ENCODE data around the gene DGKG. TPM values are rescaled to one million over a fixed set of nuclear protein-coding genes. Genes with fewer than 3 reads are reported as not detected.

DGKG gene
- polyA plus RNA-seq, 3 donors, result 4.2 to 9.2 (median 4.3) TPM

DNA sequence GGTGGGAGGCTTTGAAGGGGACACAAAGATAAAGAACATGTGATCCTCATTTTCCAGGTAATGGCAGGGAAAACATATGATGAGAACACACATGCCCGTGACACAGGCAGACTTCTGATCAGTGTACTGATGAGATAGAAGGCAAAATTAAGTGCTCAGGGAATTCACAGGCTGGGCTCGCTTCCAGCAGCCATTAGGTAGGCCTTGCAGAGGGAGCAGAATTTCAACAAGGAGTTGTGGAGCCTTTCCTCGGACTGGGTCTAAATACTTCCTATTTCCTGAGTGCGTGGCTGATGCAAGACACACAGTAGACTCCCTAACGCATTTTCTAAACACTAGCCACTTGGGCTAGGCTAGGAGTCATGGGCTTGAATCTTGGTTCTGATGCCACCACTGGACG is 179.2 kb downstream of the DGKG start:
- Histone ChIP-seq H3K27me3 (ENCODE audit: control insufficient read depth in 2 of 2, insufficient read depth in 2 of 2, low read length in 2 of 2) (no peaks in the 10 kb centered on the region), H3K79me2 (ENCODE audit: insufficient read depth, low read length) (no peaks in the 10 kb centered on the region), H3K36me3 (replicated peaks in 1 of 2; ENCODE audit: control insufficient read depth in 1 of 2, insufficient read depth in 2 of 2, low read length in 2 of 2) (peaks cover 57 to 67% of the 10 kb centered on the region in 2 donors), H3K9me3 (replicated peaks in 1 of 2; ENCODE audit: control insufficient read depth in 1 of 2, insufficient read depth in 1 of 2, low read length in 2 of 2) (no peaks in the 10 kb centered on the region), H3K9ac (ENCODE audit: insufficient read depth, low read length, poor library complexity, severe bottlenecking) (no peak overlapping the region), H4K20me1 (ENCODE audit: insufficient read depth, low read length) (no peaks in the 10 kb centered on the region), H2AFZ (ENCODE audit: insufficient read depth, low read depth, low read length, poor library complexity, severe bottlenecking) (no peak overlapping the region), H3K4me1 (ENCODE audit: control insufficient read depth in 1 of 2, insufficient read depth in 2 of 2, low read length in 2 of 2) (peaks cover 40 to 44% of the 10 kb centered on the region in 2 donors), H3K27ac (ENCODE audit: low read depth in 1 of 2, low read length in 2 of 2) (no peak overlapping the region), H3K4me3 (replicated peaks in 1 of 3; ENCODE audit: low read depth in 2 of 3, low read length in 3 of 3) (no peak overlapping the region), H3K4me2 (replicated peaks; ENCODE audit: extremely low read depth, low read length, poor library complexity, severe bottlenecking) (no peak overlapping the region)
- peaks cover 0 to 2% (median 0%) of the 10 kb centered on the region in 3 donors for H3K27me3 Mint-ChIP-seq (ENCODE audit: low read depth in 3 of 3)
- intact Hi-C loops (cut with micrococcal nuclease), result no loop called here
- H3K4me1 Mint-ChIP-seq, result peaks cover 47% of the 10 kb centered on the region
- TF ChIP-seq, protein P1, sequence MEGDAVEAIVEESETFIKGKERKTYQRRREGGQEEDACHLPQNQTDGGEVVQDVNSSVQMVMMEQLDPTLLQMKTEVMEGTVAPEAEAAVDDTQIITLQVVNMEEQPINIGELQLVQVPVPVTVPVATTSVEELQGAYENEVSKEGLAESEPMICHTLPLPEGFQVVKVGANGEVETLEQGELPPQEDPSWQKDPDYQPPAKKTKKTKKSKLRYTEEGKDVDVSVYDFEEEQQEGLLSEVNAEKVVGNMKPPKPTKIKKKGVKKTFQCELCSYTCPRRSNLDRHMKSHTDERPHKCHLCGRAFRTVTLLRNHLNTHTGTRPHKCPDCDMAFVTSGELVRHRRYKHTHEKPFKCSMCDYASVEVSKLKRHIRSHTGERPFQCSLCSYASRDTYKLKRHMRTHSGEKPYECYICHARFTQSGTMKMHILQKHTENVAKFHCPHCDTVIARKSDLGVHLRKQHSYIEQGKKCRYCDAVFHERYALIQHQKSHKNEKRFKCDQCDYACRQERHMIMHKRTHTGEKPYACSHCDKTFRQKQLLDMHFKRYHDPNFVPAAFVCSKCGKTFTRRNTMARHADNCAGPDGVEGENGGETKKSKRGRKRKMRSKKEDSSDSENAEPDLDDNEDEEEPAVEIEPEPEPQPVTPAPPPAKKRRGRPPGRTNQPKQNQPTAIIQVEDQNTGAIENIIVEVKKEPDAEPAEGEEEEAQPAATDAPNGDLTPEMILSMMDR (IDR thresholded peaks at IDR 0.05), result no peak
- H3K36me3 Mint-ChIP-seq, result peaks cover 61 to 80% of the 10 kb centered on the region in 2 donors
- H3K4me3 Mint-ChIP-seq, result no peak overlapping the region
- H3K9me3 Mint-ChIP-seq, result peaks cover 0 to 3% (median 0%) of the 10 kb centered on the region in 7 donors
- no peak for DNase-seq
- 41% methylated on average over 3 of the region's 6 CpGs for WGBS (ENCODE audit: insufficient coverage)
- peak overlapping the region in 1 of 7 donors; percentile 8 for H3K27ac Mint-ChIP-seq

DNA sequence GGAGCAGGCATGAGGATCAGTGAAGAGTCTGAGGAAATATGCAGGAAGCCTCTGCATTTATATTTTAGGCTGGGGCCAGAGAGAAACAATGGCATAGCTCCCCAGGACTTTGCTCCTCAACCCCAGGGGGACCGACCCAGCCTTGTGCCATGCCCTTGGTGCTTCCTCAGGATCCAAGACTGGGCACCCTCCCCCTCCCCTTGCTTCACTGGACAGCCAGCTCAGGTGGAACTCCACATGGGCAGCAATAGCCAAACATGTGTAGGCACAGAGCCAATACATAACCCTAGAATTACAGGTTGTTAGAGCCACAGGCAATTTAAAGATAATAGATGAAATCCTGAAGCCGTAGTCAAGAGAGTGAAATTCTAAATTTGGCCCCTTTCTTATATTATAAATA is 180.1 kb downstream of the DGKG start:
- peaks cover 60 to 80% of the 10 kb centered on the region in 2 donors for H3K36me3 Mint-ChIP-seq
- intact Hi-C loops (cut with micrococcal nuclease), result no loop called here
- Histone ChIP-seq H3K4me3 (replicated peaks in 1 of 3; ENCODE audit: low read depth in 2 of 3, low read length in 3 of 3) (no peak overlapping the region), H2AFZ (ENCODE audit: insufficient read depth, low read depth, low read length, poor library complexity, severe bottlenecking) (no peak overlapping the region), H3K27ac (ENCODE audit: low read depth in 1 of 2, low read length in 2 of 2) (no peak overlapping the region), H3K27me3 (ENCODE audit: control insufficient read depth in 2 of 2, insufficient read depth in 2 of 2, low read length in 2 of 2) (no peaks in the 10 kb centered on the region), H3K36me3 (replicated peaks in 1 of 2; ENCODE audit: control insufficient read depth in 1 of 2, insufficient read depth in 2 of 2, low read length in 2 of 2) (peaks cover 58 to 67% of the 10 kb centered on the region in 2 donors), H4K20me1 (ENCODE audit: insufficient read depth, low read length) (no peaks in the 10 kb centered on the region), H3K4me2 (replicated peaks; ENCODE audit: extremely low read depth, low read length, poor library complexity, severe bottlenecking) (no peak overlapping the region), H3K79me2 (ENCODE audit: insufficient read depth, low read length) (no peaks in the 10 kb centered on the region), H3K9ac (ENCODE audit: insufficient read depth, low read length, poor library complexity, severe bottlenecking) (no peak overlapping the region), H3K4me1 (ENCODE audit: control insufficient read depth in 1 of 2, insufficient read depth in 2 of 2, low read length in 2 of 2) (peaks cover 39 to 40% of the 10 kb centered on the region in 2 donors), H3K9me3 (replicated peaks in 1 of 2; ENCODE audit: control insufficient read depth in 1 of 2, insufficient read depth in 1 of 2, low read length in 2 of 2) (no peaks in the 10 kb centered on the region)
- 100% methylated on average over 1 of the region's 2 CpGs for WGBS (ENCODE audit: insufficient coverage)
- H3K27me3 Mint-ChIP-seq (ENCODE audit: low read depth in 3 of 3), result no peaks in the 10 kb centered on the region
- peaks cover 41% of the 10 kb centered on the region for H3K4me1 Mint-ChIP-seq
- TF ChIP-seq, protein P1 (IDR thresholded peaks at IDR 0.05), result no peak
- DNase-seq, result no peak
- H3K9me3 Mint-ChIP-seq, result peaks cover 0 to 3% (median 0%) of the 10 kb centered on the region in 7 donors
- no peak overlapping the region for H3K4me3 Mint-ChIP-seq
- peak overlapping the region in 1 of 7 donors; percentile 33 for H3K27ac Mint-ChIP-seq
